ENCODE data around the gene ZBTB39. TPM values are rescaled to one million over a fixed set of nuclear protein-coding genes. Genes with fewer than 3 reads are reported as not detected.

ZBTB39 gene
- total and polyA plus RNA-seq, 4 donors: 1.8 to 9.9 (median 3.0) TPM

GRCh38 chr12:57006809-57007475, 596 bp upstream of the ZBTB39 start (continued):
- TF ChIP-seq HNF4G (IDR thresholded peaks at IDR 0.05) (no peak), RAD21 (IDR thresholded peaks at IDR 0.05) (no peak), FOXA2 (IDR thresholded peaks at IDR 0.05) (no peak), SP1 (IDR thresholded peaks at IDR 0.05) (no peak), NR2F2 (IDR thresholded peaks at IDR 0.05) (no peak)

- peaks cover 13 to 57% (median 49%) of the 10 kb centered on the region in 4 donors for H3K4me1 ChIP-seq (ENCODE audit: control insufficient read depth in 4 of 4, insufficient read depth in 4 of 4, low read length in 3 of 4)
These were observed 1.7 kb downstream of the ZBTB39 start for GRCh38 chr12:57004651-57005050.

GRCh38 chr12:57003395-57003794, 3.0 kb downstream of the ZBTB39 start:
- Histone ChIP-seq H3K9me3 (ENCODE audit: control insufficient read depth in 4 of 4, low read length in 3 of 4) (no peaks in the 10 kb centered on the region), H3K27me3 (ENCODE audit: control insufficient read depth in 4 of 4, insufficient read depth in 4 of 4, low read length in 3 of 4) (no peaks in the 10 kb centered on the region), H3K27ac (ENCODE audit: low read depth in 1 of 2, low read length in 2 of 2) (no peak overlapping the region), H3K9ac (ENCODE audit: low read depth in 1 of 2, low read length in 2 of 2) (no peak overlapping the region), H3K4me3 (ENCODE audit: low read depth in 1 of 3, low read length in 3 of 3) (no peak overlapping the region), H3K36me3 (ENCODE audit: control insufficient read depth in 4 of 4, insufficient read depth in 3 of 4, low read depth in 1 of 4, low read length in 3 of 4) (peaks cover 7 to 13% (median 10%) of the 10 kb centered on the region in 4 donors), H3K4me1 (ENCODE audit: control insufficient read depth in 4 of 4, insufficient read depth in 4 of 4, low read length in 3 of 4) (peaks cover 13 to 61% (median 51%) of the 10 kb centered on the region in 4 donors)
- 96% methylated on average over 13 of the region's 13 CpGs for WGBS
- no peak for DNase-seq (ENCODE audit: low spot score)
- TF ChIP-seq GABPA (IDR thresholded peaks at IDR 0.05 in 1 of 2, conservative IDR thresholded peaks at IDR 0.05 in 1 of 2) (no peak), ATF3 (IDR thresholded peaks at IDR 0.05) (no peak), CTCF (IDR thresholded peaks at IDR 0.05; ENCODE audit: low read depth, low read length, missing input control) (no peak), REST (IDR thresholded peaks at IDR 0.05) (no peak)

More at GRCh38 chr12:57004651-57005050, 1.7 kb downstream of the ZBTB39 start:
- Histone ChIP-seq H3K27me3 (ENCODE audit: control insufficient read depth in 4 of 4, insufficient read depth in 4 of 4, low read length in 3 of 4) (no peaks in the 10 kb centered on the region), H3K27ac (ENCODE audit: low read depth in 1 of 2, low read length in 2 of 2) (no peak overlapping the region), H3K9me3 (ENCODE audit: control insufficient read depth in 4 of 4, low read length in 3 of 4) (no peaks in the 10 kb centered on the region), H3K4me3 (ENCODE audit: low read depth in 1 of 3, low read length in 3 of 3) (no peak overlapping the region), H3K9ac (ENCODE audit: low read depth in 1 of 2, low read length in 2 of 2) (no peak overlapping the region), H3K36me3 (ENCODE audit: control insufficient read depth in 4 of 4, insufficient read depth in 3 of 4, low read depth in 1 of 4, low read length in 3 of 4) (peaks cover 5 to 13% (median 10%) of the 10 kb centered on the region in 4 donors)
- WGBS: 91% methylated on average over 6 of the region's 6 CpGs
- TF ChIP-seq HNF4G (IDR thresholded peaks at IDR 0.05) (no peak), NR2F2 (IDR thresholded peaks at IDR 0.05) (no peak), FOXA1 (IDR thresholded peaks at IDR 0.05) (no peak), ZBTB33 (IDR thresholded peaks at IDR 0.05) (no peak), SP1 (IDR thresholded peaks at IDR 0.05) (no peak), RXRA (IDR thresholded peaks at IDR 0.05) (no peak), ATF3 (IDR thresholded peaks at IDR 0.05) (no peak), TAF1 (conservative IDR thresholded peaks at IDR 0.05) (no peak), EGR1 (IDR thresholded peaks at IDR 0.05; ENCODE audit: low read depth in 2 of 2) (no peak), CTCF (IDR thresholded peaks at IDR 0.05; ENCODE audit: low read depth, low read length, missing input control) (no peak)
- DNase-seq (ENCODE audit: low spot score): no peak
